H1 (cell line): ENCODE data around the gene DIPK1C. TPM values are rescaled to one million over a fixed set of nuclear protein-coding genes. Genes with fewer than 3 reads are reported as not detected.

Experiments used
- CTCF ChIA-PET: fragments of 300-600 bp; sonication (Branson Sonifier 250); formaldehyde crosslinking; loops from one replicate; lab custom pipeline; 2021; ENCODE audit not compliant: partially characterized antibody; lab: Charles Lee
- POLR2A ChIA-PET: fragments of 300-600 bp; sonication (Branson Sonifier 250); formaldehyde crosslinking; loops from one replicate; lab custom pipeline; 2021; ENCODE audit warnings: inconsistent platforms; ENCODE audit not compliant: partially characterized antibody; lab: Charles Lee
- DNase-seq, 2 experiments: peaks; one replicate each; pipeline versions ENCODE4 v3.0.0 to v3.0.0-alpha.2; 2010 to 2022; ENCODE audit warnings: low spot score in 2 of 2, low read depth in 1 of 2, mixed read lengths in 1 of 2
- FAIRE-seq: peaks from 2 replicates; lab custom pipeline; 2011; peaks lifted over from hg19 to GRCh38; lab: Jason Lieb, UNC
- H2AFZ ChIP-seq: 2 replicates; pipeline ENCODE4 v1.8.1; 2012; ENCODE audit warnings: low read length, inconsistent platforms
- H2AK5ac ChIP-seq: 2 replicates; pipeline ENCODE4 v1.6.1; 2013; ENCODE audit warnings: low read depth, low read length
- H2BK120ac ChIP-seq: replicated peaks from 2 replicates; pipeline ENCODE3; 2013; ENCODE audit warnings: low read depth, low read length, inconsistent platforms
- H2BK12ac ChIP-seq: 2 replicates; pipeline ENCODE4 v1.6.1; 2013; ENCODE audit warnings: low read depth, low read length
- H2BK15ac ChIP-seq: 2 replicates; pipeline ENCODE4 v1.6.1; 2013; ENCODE audit warnings: low read length
- H2BK20ac ChIP-seq: 2 replicates; pipeline ENCODE4 v1.6.1; 2013; ENCODE audit warnings: low read length
- H2BK5ac ChIP-seq: 2 replicates; pipeline ENCODE4 v1.6.1; 2013; ENCODE audit warnings: low read depth, low read length
- H3K14ac ChIP-seq: 2 replicates; pipeline ENCODE4 v1.6.1; 2013; ENCODE audit warnings: inconsistent platforms; ENCODE audit not compliant: insufficient read length
- H3K18ac ChIP-seq: 2 replicates; pipeline ENCODE4 v1.6.1; 2013; ENCODE audit warnings: low read length; ENCODE audit errors: extremely low read depth
- H3K23ac ChIP-seq: 2 replicates; pipeline ENCODE4 v1.6.1; 2013; ENCODE audit warnings: inconsistent platforms; ENCODE audit not compliant: insufficient read length
- H3K23me2 ChIP-seq: 2 replicates; pipeline ENCODE4 v1.6.1; 2013; ENCODE audit warnings: low read depth, low read length
- H3K27ac ChIP-seq: 2 replicates; pipeline ENCODE4 v1.6.1; 2011; ENCODE audit warnings: low read depth, low read length, inconsistent platforms
- H3K27me3 ChIP-seq, 4 experiments: replicated peaks in 1 of 4; 1 replicate in 1 of 4; 2 replicates in 3 of 4; pipeline versions ENCODE4 v1.6.1 to v1.8.1; 2011 to 2013; ENCODE audit warnings: low read length in 3 of 4, mild to moderate bottlenecking in 3 of 4, inconsistent platforms in 2 of 4, mixed read lengths in 2 of 4, moderate library complexity in 1 of 4; ENCODE audit not compliant: control insufficient read depth in 3 of 4, insufficient read depth in 3 of 4; ENCODE audit errors: extremely low read depth in 1 of 4
- H3K36me3 ChIP-seq, 4 experiments: 2 replicates each; pipeline versions ENCODE4 v1.6.1 to v1.8.1; 2011 to 2013; ENCODE audit warnings: mild to moderate bottlenecking in 4 of 4, low read length in 3 of 4, moderate library complexity in 2 of 4, control low read depth in 1 of 4, inconsistent platforms in 1 of 4; ENCODE audit not compliant: insufficient read depth in 4 of 4, control insufficient read depth in 2 of 4
- H3K4ac ChIP-seq: replicated peaks from 2 replicates; pipeline ENCODE3; 2013; ENCODE audit warnings: low read length, low read depth, mixed read lengths, inconsistent platforms; ENCODE audit not compliant: insufficient read length
- H3K4me1 ChIP-seq, 4 experiments: replicated peaks in 1 of 4; 1 replicate in 1 of 4; 2 replicates in 3 of 4; pipeline versions ENCODE4 v1.6.1 to v1.8.1; 2011 to 2013; ENCODE audit warnings: low read length in 3 of 4, inconsistent platforms in 2 of 4, mixed read lengths in 1 of 4; ENCODE audit not compliant: insufficient read depth in 4 of 4, control insufficient read depth in 3 of 4
- H3K4me2 ChIP-seq, 2 experiments: 2 replicates each; pipeline versions ENCODE4 v1.6.1 to v1.8.1; 2011 to 2013; ENCODE audit warnings: low read depth in 2 of 2, low read length in 2 of 2, control low read depth in 1 of 2, inconsistent platforms in 1 of 2, mild to moderate bottlenecking in 1 of 2; ENCODE audit not compliant: insufficient read depth in 1 of 2
- H3K4me3 ChIP-seq, 4 experiments: fragments of 200-600, 300-600 bp in 1 of 4; sonication (generic), shearing (Covaris generic), sonication (Bioruptor Twin) in 1 of 4; 2 replicates each; pipeline versions ENCODE4 v1.5.1 to v1.8.1; 2011 to 2016; ENCODE audit warnings: low read length in 4 of 4, low read depth in 3 of 4, control low read depth in 2 of 4, inconsistent platforms in 2 of 4, mild to moderate bottlenecking in 2 of 4, mixed read lengths in 1 of 4, moderate library complexity in 1 of 4; ENCODE audit not compliant: insufficient read depth in 2 of 4; ENCODE audit errors: extremely low read depth in 1 of 4
- H3K56ac ChIP-seq: replicated peaks from 2 replicates; pipeline ENCODE3; 2013; ENCODE audit warnings: low read depth, mild to moderate bottlenecking, mixed read lengths, low read length, inconsistent platforms; ENCODE audit not compliant: insufficient read length
- H3K79me1 ChIP-seq: 2 replicates; pipeline ENCODE4 v1.6.1; 2013; ENCODE audit warnings: low read depth, low read length, control low read depth
- H3K79me2 ChIP-seq, 2 experiments: 2 replicates each; pipeline versions ENCODE4 v1.6.1 to v1.8.1; 2012 to 2013; ENCODE audit warnings: low read length in 2 of 2, mild to moderate bottlenecking in 2 of 2, inconsistent platforms in 1 of 2; ENCODE audit not compliant: insufficient read depth in 2 of 2, control insufficient read depth in 1 of 2
- H3K9ac ChIP-seq, 4 experiments: replicated peaks in 1 of 4; 1 replicate in 1 of 4; 2 replicates in 3 of 4; pipeline versions ENCODE4 v1.6.1 to v1.8.1; 2011 to 2013; ENCODE audit warnings: low read depth in 3 of 4, low read length in 3 of 4, control low read depth in 2 of 4, mild to moderate bottlenecking in 2 of 4, moderate library complexity in 2 of 4, inconsistent platforms in 1 of 4; ENCODE audit errors: extremely low read depth in 1 of 4
- H3K9me3 ChIP-seq, 2 experiments: 2 replicates each; pipeline versions ENCODE4 v1.6.1 to v1.8.1; 2012 to 2013; ENCODE audit warnings: mild to moderate bottlenecking in 2 of 2, moderate library complexity in 2 of 2, control low read depth in 1 of 2, inconsistent platforms in 1 of 2, low read depth in 1 of 2, low read length in 1 of 2, mixed read lengths in 1 of 2; ENCODE audit not compliant: insufficient read depth in 2 of 2
- H4K20me1 ChIP-seq, 2 experiments: replicated peaks in 1 of 2; 2 replicates each; pipeline versions ENCODE3 to v1.8.1; 2011 to 2013; ENCODE audit warnings: inconsistent platforms in 2 of 2, low read length in 2 of 2, mild to moderate bottlenecking in 1 of 2; ENCODE audit not compliant: insufficient read depth in 2 of 2, control insufficient read depth in 1 of 2
- H4K5ac ChIP-seq: 2 replicates; pipeline ENCODE4 v1.6.1; 2013; ENCODE audit warnings: low read length, low read depth, mixed read lengths, inconsistent platforms; ENCODE audit not compliant: insufficient read length
- H4K8ac ChIP-seq: 2 replicates; pipeline ENCODE4 v1.8.0; 2013; ENCODE audit warnings: mild to moderate bottlenecking, moderate library complexity, low read length, inconsistent platforms; ENCODE audit not compliant: insufficient read depth; ENCODE audit errors: extremely low read depth
- H4K91ac ChIP-seq: replicated peaks from 2 replicates; pipeline ENCODE3; 2013; ENCODE audit warnings: low read length, mixed read lengths, inconsistent platforms; ENCODE audit not compliant: insufficient read length
- BACH1 ChIP-seq: IDR thresholded peaks from 2 replicates; pipeline ENCODE4 v1.6.1; 2012; ENCODE audit warnings: low read length, improper control_type of control experiment
- CBX5 ChIP-seq: fragments of 300-800, 300-1000 bp; sonication (generic); IDR thresholded peaks from 2 replicates; pipeline ENCODE4 v1.7.1; 2016; ENCODE audit warnings: antibody characterized with exemption, low read length, low read depth
- CEBPB ChIP-seq: IDR thresholded peaks from 2 replicates; pipeline ENCODE4 v1.6.1; 2012; ENCODE audit warnings: low read depth, low read length
- CHD1 ChIP-seq: IDR thresholded peaks from 2 replicates; pipeline ENCODE4 v1.6.1; 2012; ENCODE audit warnings: low read depth, low read length, improper control_type of control experiment
- EGR1 ChIP-seq: IDR thresholded peaks from 2 replicates; pipeline ENCODE4 v1.6.1; 2011; ENCODE audit warnings: low read depth, low read length, borderline replicate concordance
- JUND ChIP-seq: IDR thresholded peaks from 2 replicates; pipeline ENCODE4 v1.6.1; 2011; ENCODE audit warnings: mild to moderate bottlenecking, improper control_type of control experiment, low read length
- RNF2 ChIP-seq: fragments of 200-900, 300-1000 bp; sonication (generic); IDR thresholded peaks from 2 replicates; pipeline ENCODE4 v1.7.1; 2016; ENCODE audit warnings: borderline replicate concordance, low read depth, mild to moderate bottlenecking, antibody characterized with exemption, low read length; ENCODE audit not compliant: poor library complexity, severe bottlenecking; ENCODE audit errors: missing control alignments
- SAP30 ChIP-seq: fragments of 300-600 bp; sonication (generic); IDR thresholded peaks from 2 replicates; pipeline ENCODE4 v1.7.1; 2012; ENCODE audit warnings: low read length, moderate library complexity, mild to moderate bottlenecking, inconsistent platforms; ENCODE audit not compliant: insufficient read depth, insufficient replicate concordance
- TAF1 ChIP-seq: IDR thresholded peaks from 2 replicates; pipeline ENCODE4 v1.6.1; 2011; ENCODE audit warnings: mild to moderate bottlenecking, low read depth, low read length
- TAF7 ChIP-seq: optimal IDR thresholded peaks from 2 replicates; pipeline ENCODE3; 2011; ENCODE audit warnings: low read depth, mild to moderate bottlenecking, inconsistent platforms, low read length, moderate library complexity, borderline replicate concordance
- WGBS, 2 experiments: shearing (Covaris generic) in 1 of 2; methylation state at CpG; one replicate each; pipeline versions ENCODE4 v1.1.6 to v1.1.7; 2013 to 2015; ENCODE audit warnings: low lambda C conversion rate in 2 of 2, mixed read lengths in 2 of 2, inconsistent platforms in 1 of 2, low coverage in 1 of 2, missing lambda C conversion rate in 1 of 2; ENCODE audit not compliant: insufficient replicate concordance in 2 of 2, insufficient coverage in 1 of 2, insufficient read length in 1 of 2; ENCODE audit errors: extremely low coverage in 1 of 2, missing lambda C conversion rate in 1 of 2; 5-methylcytosine and 5-hydroxymethylcytosine counted together
- polyA plus RNA-seq, 7 experiments: library from polyadenylated mRNA; depleted of rRNA in 3 of 7; stranded (reverse) in 5 of 7; unstranded in 2 of 7; fragments of >200 nt in 5 of 7; fragments of 200-250 nt in 2 of 7; gene quantifications; 1 replicate in 5 of 7; 2 replicates in 1 of 7; 4 replicates in 1 of 7; pipeline versions ENCODE4 v1.2.1 to v1.2.3, GENCODE V29; 2011 to 2013; ENCODE audit warnings: missing spikeins in 2 of 7, mixed read lengths in 2 of 7
- total RNA-seq: library from RNA; stranded (reverse); fragmentation: NEBNext Ultra II Directional; extraction: Animal tissue kit (Norgen Biotek cat#: 25700); gene quantifications from 2 replicates; pipeline ENCODE4 v1.2.1, GENCODE V29; 2021

Gene DIPK1C
- total and polyA plus RNA-seq, 2 of the 8 experiments (the other 6 are each of a cell fraction or from before 2014, with no cell fraction given): 0.08 TPM; not detected in 1

DNA sequence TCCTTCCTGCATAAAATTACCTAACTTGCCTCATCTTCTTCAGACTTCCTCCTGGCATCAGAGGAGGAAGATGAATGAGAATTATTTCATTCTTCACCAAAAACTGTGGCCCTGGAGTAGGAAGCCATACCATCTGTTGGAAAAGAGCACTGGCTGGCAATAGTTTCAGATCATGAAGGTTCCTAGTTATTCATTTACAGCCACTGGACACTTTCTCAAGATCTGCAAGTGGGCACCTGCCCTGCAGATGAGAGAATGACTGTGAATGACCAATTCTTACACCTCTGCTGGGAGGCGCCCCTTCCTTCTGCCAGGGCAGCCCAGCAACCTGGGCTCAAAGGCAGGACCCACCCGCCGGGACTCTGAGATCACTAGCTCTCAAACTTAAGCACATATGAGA lies 13.0 kb downstream of the DIPK1C start:
- Histone ChIP-seq H4K5ac (no peak overlapping the region), H3K27me3 (no peaks in the 10 kb centered on the region; a peak in 1 of 7 replicates), H3K18ac (no peak overlapping the region), H3K23me2 (no peaks in the 10 kb centered on the region), H3K4me2 (no peak overlapping the region), H3K9me3 (no peaks in the 10 kb centered on the region), H4K8ac (no peak overlapping the region), H3K4ac (no peak overlapping the region), H4K20me1 (no peaks in the 10 kb centered on the region), H2AFZ (no peak overlapping the region), H3K36me3 (no peaks in the 10 kb centered on the region; a peak in 1 of 8 replicates), H4K91ac (no peak overlapping the region), H2BK5ac (no peak overlapping the region), H2BK15ac (no peak overlapping the region), H3K4me3 (no peak overlapping the region), H2BK20ac (no peak overlapping the region), H3K4me1 (no peaks in the 10 kb centered on the region; a peak in 1 of 7 replicates), H3K79me2 (no peaks in the 10 kb centered on the region), H2AK5ac (no peak overlapping the region), H3K56ac (no peak overlapping the region), H3K23ac (no peak overlapping the region), H2BK12ac (no peak overlapping the region), H3K27ac (no peak overlapping the region), H3K79me1 (no peaks in the 10 kb centered on the region), H3K14ac (no peak overlapping the region), H2BK120ac (no peak overlapping the region), H3K9ac (no peak overlapping the region)
- DNase-seq: no peak
- ChIA-PET CTCF (interaction anchor here (0.9 to 2.8 kb wide), 5 partner anchors 10 to 91 kb away, joined by 3 to 9 read pairs (median 6); no protein-coding TSS in a partner anchor), POLR2A (no interaction called here)
- WGBS, 2 experiments: 93% methylated on average over 2 of the region's 3 CpGs; no CpG with 5 or more reads in 1 of the 2 experiments
- TF ChIP-seq CBX5: no peak
- TF ChIP-seq TAF7: no peak
- no peak for TF ChIP-seq EGR1
- TF ChIP-seq CHD1: no peak
- no peak for TF ChIP-seq JUND
- TF ChIP-seq BACH1: no peak
- no peak for TF ChIP-seq TAF1
- TF ChIP-seq RNF2: no peak
- no peak for TF ChIP-seq CEBPB
- no peak for TF ChIP-seq SAP30
- no peak for FAIRE-seq
